WTC11 (cell line): Measurements from ENCODE around the gene PDE3B.

Experiments
- ATF6 ChIP-seq: sonication (generic); formaldehyde crosslinking; IDR thresholded peaks from 2 replicates; pipeline ENCODE4 v1.8.1; 2023; ENCODE audit warnings: mild to moderate bottlenecking, missing genetic modification reagents
- SMAD3 ChIP-seq: sonication (generic); formaldehyde crosslinking; IDR thresholded peaks from 2 replicates; pipeline ENCODE4 v1.8.0; 2022; ENCODE audit warnings: missing genetic modification reagents, mild to moderate bottlenecking, borderline replicate concordance
- ZNF232 ChIP-seq: sonication (generic); formaldehyde crosslinking; IDR thresholded peaks from 2 replicates; pipeline ENCODE4 v1.8.0; 2022; ENCODE audit warnings: mild to moderate bottlenecking, missing genetic modification reagents
- TF ChIP-seq, protein P1 (sequence below): fragments of 200-600 bp; IDR thresholded peaks from 2 replicates; pipeline ENCODE4 v1.8.0; 2022; ENCODE audit warnings: antibody characterized with exemption
- TF ChIP-seq, protein P2 (sequence below): sonication (generic); formaldehyde crosslinking; IDR thresholded peaks from 2 replicates; pipeline ENCODE4 v1.8.1; 2023; ENCODE audit warnings: mild to moderate bottlenecking, missing genetic modification reagents, moderate library complexity
- TF ChIP-seq, protein P3 (sequence below): sonication (generic); formaldehyde crosslinking; IDR thresholded peaks from 2 replicates; pipeline ENCODE4 v1.8.1; 2023; ENCODE audit warnings: mild to moderate bottlenecking, missing genetic modification reagents, moderate library complexity
- TF ChIP-seq, protein P4 (sequence below): sonication (generic); formaldehyde crosslinking; IDR thresholded peaks from 2 replicates; pipeline ENCODE4 v1.8.1; 2023; ENCODE audit warnings: mild to moderate bottlenecking, missing genetic modification reagents

DNA sequence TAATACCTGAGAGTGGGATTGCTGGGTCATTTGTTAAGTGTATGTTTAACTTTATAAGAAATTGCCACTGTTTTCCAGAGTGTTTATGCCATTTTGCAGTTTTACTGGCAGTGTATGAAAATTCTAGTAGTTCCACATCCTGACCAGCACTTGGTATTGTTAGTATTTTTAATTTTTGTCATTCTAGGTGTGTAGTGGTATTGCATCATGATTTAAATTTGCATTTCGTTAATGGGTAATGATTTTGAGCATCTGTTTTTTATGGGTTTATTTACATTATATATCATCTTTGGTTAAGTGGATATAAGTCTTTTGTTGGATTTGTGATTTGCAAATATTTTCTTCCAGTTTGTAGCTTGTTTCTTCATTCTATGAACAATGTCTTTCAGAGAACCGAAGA, 34.7 kb downstream of the PDE3B start:
- TF ChIP-seq, protein P1, sequence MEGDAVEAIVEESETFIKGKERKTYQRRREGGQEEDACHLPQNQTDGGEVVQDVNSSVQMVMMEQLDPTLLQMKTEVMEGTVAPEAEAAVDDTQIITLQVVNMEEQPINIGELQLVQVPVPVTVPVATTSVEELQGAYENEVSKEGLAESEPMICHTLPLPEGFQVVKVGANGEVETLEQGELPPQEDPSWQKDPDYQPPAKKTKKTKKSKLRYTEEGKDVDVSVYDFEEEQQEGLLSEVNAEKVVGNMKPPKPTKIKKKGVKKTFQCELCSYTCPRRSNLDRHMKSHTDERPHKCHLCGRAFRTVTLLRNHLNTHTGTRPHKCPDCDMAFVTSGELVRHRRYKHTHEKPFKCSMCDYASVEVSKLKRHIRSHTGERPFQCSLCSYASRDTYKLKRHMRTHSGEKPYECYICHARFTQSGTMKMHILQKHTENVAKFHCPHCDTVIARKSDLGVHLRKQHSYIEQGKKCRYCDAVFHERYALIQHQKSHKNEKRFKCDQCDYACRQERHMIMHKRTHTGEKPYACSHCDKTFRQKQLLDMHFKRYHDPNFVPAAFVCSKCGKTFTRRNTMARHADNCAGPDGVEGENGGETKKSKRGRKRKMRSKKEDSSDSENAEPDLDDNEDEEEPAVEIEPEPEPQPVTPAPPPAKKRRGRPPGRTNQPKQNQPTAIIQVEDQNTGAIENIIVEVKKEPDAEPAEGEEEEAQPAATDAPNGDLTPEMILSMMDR = no peak
- TF ChIP-seq SMAD3 (no peak), ATF6 (no peak), ZNF232 (no peak)
- TF ChIP-seq, protein P2, sequence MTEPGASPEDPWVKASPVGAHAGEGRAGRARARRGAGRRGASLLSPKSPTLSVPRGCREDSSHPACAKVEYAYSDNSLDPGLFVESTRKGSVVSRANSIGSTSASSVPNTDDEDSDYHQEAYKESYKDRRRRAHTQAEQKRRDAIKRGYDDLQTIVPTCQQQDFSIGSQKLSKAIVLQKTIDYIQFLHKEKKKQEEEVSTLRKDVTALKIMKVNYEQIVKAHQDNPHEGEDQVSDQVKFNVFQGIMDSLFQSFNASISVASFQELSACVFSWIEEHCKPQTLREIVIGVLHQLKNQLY (CRISPR knock-in tag) = no peak
- TF ChIP-seq, protein P3, sequence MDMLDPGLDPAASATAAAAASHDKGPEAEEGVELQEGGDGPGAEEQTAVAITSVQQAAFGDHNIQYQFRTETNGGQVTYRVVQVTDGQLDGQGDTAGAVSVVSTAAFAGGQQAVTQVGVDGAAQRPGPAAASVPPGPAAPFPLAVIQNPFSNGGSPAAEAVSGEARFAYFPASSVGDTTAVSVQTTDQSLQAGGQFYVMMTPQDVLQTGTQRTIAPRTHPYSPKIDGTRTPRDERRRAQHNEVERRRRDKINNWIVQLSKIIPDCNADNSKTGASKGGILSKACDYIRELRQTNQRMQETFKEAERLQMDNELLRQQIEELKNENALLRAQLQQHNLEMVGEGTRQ (CRISPR knock-in tag) = no peak
- TF ChIP-seq, protein P4, sequence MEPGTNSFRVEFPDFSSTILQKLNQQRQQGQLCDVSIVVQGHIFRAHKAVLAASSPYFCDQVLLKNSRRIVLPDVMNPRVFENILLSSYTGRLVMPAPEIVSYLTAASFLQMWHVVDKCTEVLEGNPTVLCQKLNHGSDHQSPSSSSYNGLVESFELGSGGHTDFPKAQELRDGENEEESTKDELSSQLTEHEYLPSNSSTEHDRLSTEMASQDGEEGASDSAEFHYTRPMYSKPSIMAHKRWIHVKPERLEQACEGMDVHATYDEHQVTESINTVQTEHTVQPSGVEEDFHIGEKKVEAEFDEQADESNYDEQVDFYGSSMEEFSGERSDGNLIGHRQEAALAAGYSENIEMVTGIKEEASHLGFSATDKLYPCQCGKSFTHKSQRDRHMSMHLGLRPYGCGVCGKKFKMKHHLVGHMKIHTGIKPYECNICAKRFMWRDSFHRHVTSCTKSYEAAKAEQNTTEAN (CRISPR knock-in tag) = no peak
